GM18502 (cell line): ENCODE results near the gene SAMHD1.
"Not testable (repeated sequence)": the region's sequence is repeated elsewhere in the genome, so short reads cannot be mapped to it uniquely, and the experiment has no call there.

ENCODE experiments used
- ATAC-seq: cut with Tn5 transposase; IDR thresholded peaks from one replicate; pipeline ENCODE4 v1.9.1; 2021; ENCODE audit warnings: mild to moderate bottlenecking; ENCODE audit not compliant: unreplicated experiment, poor library complexity

The SAMHD1 gene

DNA sequence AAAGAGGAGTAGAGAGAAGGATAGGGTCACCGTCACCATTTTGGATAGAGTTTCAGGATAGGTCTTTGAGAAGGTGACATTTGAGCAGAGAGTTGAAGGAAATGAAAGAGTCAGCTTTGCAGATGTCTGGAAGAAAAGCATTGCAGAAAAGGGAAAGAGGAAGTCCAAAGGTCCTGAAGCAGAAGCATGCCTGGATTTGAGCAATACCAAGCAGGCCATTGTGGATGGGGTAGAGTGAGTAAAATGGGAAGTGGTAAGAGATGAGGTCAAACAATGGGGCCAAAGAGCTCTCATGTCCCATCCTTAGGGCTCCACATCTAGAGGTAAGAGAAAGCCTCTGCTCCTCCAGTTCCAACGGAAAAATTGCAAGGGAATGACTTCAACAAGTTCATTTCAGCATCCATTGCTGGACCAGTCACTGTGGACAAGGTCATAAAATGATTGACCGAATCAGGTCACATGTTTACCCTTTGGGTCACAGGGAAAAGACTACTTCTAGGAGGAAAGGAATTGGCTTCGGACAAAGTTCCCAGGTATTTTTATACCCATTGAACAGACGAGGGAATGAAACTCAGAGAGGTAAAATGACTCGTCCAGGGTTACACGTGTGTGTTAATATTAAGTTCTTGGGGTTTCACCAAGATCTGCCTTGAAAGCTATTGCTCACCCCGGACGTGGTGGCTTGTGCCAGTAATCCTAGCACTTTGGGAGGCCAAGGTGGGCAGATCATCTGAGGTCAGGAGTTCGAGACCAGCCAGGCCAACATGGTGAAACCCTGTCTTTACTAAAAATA, 6.6 kb upstream of the SAMHD1 start:
- no peak for ATAC-seq

DNA sequence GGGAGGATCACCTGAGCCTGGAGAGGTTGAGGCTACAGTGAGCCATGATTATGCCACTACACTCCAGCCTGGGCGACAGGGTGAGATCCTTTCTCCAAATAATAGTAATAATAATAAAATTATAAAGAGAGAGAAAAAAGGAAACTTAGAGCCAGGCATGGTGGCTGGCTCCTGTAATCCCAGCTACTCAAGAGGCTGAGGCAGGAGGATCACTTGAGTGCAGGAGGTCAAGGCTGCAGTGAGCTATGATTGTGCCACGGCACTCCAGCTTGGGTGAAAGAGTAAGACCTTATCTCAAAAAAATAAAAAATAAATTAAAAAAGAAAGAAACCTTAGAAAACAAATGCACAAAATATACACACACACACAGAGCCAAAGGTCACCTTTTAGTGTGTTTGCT, 5.2 kb upstream of the SAMHD1 start:
- no peak for ATAC-seq

DNA sequence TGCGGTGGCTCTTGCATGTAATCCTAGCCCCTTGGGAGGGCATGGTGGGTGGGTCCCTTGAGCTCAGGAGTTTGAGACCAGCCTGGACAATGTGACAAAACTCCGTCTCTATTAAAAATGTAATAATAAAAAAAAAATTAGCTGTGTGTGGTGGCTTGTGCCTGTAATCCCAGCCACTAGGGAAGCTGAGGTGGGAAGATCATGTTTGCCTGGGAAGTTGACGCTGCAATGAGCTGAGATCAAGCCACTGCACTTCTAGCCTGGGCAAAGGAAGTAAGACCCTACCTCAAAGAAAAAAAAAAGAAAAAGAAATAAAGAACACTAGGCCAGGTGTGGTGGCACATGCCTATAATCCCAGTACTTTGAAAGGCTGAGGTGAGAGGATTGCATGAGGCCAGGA, 4.5 kb upstream of the SAMHD1 start:
- no peak for ATAC-seq

DNA sequence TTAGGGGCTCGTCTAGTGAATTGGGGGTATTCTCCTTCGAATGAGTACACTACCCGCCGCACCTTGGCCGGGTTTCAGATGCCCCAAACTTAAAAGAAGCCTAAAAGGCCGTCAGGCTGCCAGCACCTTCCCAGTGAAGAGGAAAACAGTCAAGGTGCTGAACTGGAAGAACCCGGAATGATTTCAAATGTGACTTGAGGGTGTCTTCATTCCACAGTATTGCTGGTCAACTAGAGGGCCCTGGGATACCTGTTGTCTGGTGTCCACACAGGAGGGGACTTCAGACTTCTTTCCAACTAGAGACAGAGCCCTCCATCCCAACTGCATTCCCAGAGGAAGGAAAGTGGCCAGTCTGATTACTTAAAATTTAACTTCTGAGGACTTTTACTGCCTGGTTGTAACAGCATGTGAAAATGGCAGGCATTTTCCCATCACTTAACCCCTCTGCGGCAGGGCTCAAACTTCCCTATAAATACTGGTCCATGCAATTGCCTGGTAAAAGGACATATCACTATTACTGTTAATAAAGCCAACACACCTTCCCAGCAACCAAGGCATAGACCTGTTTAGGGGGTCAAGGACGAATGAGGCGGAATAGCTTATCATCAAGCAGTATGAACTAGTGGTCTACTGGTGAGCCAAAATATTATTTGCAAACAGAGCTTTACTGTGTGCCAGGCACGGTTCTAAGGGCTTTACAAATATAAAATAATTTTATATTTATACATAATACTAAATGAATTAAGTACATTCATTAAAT, 651 bp upstream of the SAMHD1 start:
- no peak for ATAC-seq

DNA sequence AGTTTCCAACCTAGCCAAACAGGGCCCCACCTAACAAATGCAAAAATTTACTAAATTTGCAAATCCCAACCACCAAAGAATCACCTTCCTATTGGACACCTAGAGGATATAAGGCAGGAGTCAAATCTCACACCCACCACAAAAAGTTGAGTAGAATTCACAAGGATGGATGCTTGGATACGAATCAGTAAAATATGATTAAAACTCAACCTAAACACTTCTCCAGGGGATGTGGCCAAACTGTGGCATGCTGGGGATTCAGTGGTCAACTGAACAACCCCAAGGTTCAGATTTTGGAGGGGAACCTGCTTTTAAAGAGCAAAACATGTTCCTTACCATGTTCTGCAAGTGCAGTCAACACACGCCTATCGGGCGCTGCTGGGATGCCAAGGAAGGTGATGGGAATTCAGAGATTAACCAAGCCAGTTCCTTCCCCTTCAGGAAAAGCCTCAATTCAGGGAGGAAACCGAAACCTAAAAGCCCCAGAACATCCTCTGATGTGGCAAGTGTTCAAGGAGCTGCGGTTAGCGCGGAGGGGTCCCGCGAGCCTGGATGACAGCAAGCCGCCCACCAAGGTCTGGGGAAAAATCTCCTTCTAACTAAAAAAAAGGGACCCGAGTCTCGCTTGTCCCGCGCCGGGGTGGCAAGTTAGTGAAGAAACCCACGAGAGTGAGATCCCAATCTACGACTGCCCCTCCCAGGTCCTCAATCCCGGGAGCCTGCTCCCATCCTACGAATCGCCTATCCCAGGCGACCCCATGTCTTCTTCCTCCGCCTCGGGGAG, 902 bp downstream of the SAMHD1 start:
- ATAC-seq: peak; percentile 4

DNA sequence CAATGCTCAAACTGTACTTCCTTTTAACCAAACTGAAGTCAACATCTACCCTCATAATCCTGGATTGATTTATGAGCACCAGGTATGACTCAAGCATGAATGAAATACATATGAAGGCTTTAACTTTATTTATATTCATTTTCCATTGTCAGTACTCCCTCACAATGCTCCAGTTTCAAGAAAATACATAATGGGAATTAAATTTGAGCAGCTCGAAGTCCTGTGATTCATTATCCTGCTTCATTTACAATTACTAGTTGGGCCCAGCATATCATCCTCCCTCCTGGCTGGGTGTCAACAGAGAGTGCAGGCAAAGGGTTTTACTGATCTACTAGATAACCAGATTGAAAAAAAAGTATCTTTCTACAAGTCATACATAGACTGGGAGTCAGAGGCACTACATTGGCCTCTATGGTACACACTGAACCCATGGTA, 10.1 kb downstream of the SAMHD1 start:
- no peak for ATAC-seq

DNA sequence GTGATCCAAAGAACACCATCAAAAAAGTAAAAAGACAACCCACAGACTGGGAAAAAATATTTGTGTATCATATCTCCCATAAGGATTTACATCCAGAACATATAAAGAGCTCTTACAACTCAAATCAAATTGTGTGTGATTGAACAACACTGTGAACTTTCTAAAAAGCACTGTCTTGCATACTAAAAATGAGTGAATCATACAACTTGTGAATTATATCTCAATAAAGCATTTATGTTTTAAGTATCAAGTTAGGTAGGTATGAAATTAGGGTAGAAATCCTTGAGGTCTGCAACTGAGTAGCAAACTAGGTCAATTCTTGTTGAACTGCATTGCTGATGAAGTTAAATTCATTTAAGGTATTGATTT, 14.1 kb downstream of the SAMHD1 start:
- no peak for ATAC-seq

DNA sequence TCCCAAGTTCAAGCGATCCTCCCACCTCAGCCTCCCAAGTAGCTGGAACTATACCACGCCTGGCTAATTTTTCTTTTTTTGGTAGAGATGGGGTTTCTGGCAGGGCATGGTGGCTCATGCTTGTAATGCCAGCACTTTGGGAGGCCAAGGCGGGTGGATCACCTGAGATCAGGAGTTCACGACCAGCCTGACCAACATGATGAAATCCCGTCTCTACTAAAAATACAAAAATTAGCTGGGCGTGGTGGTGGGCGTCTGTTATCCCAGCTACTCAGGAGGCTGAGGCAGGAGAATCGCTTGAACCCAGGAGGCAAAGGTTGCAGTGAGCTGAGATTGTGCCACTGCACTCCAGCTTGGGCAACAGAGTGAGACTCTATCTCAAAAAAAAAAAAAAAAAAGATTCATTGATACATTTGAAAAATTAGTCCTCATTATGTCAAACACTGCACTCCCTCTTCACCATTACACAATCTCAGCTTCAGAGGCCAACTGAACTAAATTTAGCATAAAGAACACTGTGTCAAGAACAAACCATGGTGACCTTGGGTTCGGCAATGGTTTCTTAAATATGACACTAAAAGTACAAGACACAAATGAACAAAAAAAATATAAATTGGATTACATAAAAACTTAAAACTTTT, 14.6 kb downstream of the SAMHD1 start:
- not testable (repeated sequence) for ATAC-seq

DNA sequence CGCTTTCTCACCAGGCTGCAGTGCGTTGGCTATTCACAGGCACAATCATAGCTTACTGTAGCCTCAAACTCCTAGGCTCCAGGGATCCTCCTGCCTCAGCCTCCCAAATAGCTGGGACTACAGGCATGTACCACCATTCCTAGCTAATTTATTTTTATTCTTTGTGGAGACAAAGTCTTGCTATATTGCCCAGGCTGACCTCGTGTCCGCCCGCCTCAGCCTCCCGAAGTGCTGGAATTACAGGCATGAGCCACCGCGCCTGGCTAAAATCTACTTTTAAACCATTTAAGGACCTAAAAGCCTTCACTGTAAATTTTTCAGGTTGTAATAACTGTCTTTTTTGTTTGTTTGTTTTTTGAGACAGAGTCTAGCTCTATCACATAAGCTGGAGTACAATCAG, 15.2 kb downstream of the SAMHD1 start:
- ATAC-seq: no peak

DNA sequence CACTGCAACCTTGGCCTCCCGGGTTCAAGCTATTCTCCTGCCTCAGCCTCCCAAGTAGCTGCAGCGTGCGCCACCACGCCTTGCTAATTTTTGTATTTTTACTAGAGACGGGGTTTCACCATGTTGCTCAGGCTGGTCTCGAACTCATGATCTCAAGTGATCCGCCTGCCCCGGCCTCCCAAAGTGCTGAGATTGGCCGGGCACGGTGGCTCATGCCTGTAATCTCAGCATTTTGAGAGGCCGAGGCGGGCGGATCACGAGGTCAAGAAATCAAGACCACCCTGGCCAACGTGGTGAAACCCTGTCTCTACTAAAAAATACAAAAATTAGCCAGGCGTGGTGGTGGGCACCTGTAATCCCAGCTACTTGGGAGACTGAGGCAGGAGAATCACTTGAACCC, 17.9 kb downstream of the SAMHD1 start:
- ATAC-seq: not testable (repeated sequence)

DNA sequence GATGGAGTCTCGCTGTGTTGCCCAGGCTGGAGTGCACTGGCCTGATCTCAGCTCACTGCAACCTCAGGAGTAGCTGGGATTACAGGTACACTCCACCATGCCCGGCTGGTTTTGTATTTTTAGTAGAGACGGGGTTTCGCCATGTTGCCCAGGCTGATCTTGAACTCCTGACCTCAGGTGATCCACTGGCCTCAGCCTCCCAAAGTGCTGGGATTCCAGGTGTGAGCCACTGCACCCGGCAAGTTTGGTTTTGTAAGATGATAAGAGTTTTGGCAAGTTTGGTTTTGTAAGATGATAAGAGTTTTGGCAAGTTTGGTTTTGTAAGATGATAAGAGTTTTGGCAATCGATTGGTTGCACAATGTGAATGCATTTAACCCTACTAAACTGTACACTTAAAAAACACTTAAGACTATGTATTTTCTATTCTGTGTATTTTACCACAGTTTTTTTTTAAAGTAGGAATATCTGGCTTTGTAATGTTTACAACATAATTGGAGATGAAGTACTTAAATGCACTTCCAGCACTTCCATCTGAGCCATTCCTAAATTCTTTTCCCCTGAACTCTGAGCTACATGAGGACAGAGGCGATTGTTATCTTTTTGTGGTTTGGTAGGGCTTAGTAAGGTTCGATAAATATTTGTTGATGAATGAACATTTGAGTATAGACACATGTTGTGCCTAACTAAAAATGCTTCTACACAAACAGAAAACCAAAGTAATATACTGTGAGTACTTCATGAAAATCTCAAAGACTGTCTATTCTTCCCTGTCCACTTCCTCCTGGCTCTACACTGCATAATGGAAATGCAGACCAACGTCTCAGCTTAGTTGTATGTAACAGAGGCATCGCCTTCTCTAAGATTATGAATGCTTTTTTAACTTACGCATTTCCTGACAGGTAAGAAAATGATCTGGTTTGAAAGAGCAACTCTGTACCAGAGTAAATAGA, 18.8 kb downstream of the SAMHD1 start:
- ATAC-seq: no peak

DNA sequence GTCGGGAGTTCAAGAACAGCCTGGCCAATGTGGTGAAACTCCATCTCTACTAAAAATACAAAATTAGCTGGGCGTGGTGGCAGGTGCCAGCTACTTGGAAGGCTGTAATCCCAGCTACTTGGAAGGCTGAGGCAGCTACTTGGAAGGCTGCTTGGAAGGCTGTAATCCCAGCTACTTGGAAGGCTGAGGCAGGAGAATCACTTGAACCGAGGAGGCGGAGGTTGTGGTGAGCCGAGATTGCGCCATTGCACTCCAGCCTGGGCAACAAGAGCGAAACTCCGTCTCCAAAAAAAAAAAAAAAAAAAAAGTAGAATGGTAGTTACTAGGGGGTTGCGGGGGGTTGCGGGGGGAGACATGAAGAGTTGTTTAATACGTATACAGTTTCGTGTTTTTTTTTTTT, 19.4 kb downstream of the SAMHD1 start:
- not testable (repeated sequence) for ATAC-seq

DNA sequence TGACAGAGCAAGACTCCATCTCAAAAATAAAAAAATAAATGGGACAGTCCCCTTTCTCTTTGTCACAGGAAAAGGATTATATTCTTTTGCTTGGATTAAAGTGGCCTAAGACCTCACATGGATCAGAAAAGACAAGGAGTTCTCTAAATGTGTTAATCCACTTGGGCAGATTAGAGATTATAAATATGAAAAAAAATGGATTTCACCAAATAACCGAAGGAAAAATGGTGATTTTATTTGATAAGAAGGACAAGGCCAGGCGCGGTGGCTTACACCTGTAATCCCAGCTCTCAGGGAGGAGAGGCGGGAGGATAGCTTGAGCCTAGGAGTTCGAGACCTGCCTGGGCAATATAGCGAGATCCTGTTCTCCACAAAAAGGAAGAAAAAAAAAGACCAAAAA, 21.8 kb downstream of the SAMHD1 start:
- no peak for ATAC-seq

DNA sequence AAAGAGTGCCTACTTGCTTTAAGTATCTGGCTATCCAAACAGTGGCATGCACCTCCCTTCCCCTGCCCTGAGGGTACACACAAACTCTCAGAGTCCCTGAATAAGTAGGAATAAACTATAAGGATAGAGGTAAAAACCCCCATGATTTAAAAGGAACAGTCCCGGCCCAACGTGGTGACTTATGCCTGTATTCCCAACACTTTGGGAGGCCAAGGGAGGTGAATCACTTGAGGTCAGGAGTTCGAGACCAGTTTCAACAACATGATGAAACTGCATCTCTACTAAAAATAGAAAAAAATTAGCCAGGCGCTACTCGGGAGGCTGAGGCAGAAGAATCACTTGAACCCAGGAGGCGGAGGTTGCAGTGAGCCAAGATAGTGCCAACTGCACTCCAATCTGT, 22.2 kb downstream of the SAMHD1 start:
- ATAC-seq: no peak

DNA sequence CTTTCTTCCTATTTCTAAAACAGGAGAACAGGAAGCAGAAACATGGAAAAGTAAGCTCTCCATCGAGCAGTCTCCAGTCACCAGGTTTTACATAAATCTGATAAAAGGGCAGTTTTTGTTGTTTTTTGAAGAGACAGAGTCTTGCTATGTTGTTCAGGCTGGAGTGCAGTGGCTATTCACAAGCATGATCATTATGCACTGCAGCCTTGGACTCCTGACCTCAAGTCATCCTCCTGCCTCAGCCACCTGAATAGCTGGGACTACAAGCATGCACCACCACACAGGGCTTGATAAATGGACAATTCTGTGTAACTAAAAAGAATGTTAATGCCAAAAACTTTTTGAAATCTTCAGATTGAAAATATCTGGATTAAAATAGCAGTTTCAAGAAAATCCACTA, 23.8 kb downstream of the SAMHD1 start:
- no peak for ATAC-seq

DNA sequence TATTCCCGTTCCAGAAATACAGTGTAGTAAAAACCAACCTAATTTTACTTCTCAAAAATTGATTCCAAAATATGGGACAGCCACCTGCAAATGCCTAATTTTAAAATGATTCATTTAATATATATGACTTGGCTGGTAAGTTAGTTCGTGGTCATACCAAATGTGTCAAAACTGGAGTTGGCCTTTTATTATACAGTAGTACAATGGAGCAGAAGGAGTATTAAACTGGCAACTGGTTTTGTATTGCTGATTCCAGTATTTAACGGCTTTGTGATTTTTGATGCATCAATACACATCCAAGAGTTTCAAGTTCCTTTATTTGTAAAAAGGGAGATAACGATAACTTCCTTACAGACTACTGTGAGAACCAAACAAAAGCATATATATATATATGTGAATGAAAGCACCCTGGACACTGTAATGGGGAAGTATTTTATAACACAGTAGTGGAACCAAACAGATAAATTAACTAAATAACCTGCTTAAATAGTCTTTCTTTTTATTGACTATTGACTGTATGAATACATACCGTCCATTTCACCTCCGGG, 24.8 kb downstream of the SAMHD1 start:
- ATAC-seq: no peak

DNA sequence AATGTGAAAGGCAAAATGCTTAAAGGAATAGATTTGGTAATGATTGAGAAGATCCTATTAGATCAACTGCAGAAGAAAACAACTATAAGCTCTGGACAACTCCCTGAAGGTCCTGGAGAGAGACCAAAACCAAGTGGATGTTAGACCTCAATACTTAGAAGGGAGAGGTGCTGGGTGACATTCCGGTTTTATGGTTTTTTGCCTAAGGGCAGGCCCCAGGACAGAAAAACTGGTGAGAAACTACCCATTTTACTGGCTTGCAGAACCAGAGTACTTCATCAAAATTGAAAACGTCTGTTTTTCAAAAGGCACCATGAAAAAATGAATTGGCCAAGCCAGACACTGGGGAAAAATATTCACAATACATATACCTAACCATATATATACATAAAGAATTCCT, 26.3 kb downstream of the SAMHD1 start:
- no peak for ATAC-seq

DNA sequence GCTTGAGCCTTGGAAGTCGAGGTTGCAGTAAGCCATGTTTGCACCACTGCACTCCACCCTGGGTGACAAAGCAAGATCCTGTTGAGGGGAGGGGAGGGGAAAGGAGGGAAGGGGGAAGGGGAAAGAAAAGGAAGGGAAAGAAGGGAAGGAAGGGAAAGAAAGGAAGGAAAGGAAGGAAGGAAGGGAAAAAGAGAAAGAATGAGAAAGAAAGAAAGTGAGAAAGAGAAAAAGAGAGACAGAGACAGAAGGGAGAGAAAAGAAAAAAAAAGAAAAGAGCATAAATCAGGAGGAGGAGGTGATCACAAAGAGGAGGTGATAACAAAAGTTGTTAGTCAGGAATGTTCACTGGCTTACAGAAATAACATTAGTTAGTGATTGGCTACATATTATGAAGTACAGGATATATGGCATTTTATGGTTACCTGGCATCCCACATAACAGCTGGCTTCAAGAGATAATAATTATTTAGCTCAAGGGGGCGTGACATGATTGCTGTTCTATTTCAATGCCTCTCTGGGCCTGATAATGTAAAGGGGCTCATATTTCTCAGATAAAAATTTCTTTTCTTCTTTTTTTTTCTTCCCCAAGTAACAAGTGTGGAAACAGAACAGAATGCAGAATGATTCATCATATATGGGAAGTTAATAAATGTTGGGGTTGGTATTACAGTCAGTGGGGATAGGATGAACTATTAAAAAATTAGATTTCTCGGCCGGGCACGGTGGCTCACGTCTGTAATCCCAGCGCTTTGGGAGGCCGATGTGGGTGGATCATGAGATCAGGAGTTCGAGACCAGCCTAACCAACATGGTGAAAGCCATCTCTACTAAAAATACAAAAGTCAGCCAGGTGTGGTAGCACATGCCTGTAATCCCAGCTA, 27.1 kb downstream of the SAMHD1 start:
- no peak for ATAC-seq
